Measurements from ENCODE around the gene ZNF423. TPM values are rescaled to one million over a fixed set of nuclear protein-coding genes. Genes with fewer than 3 reads are reported as not detected.

ZNF423 gene
- total and polyA plus RNA-seq, 2 of the 13 experiments (the other 11 are each of a cell fraction or from before 2014, with no cell fraction given): 0.07 to 0.31 TPM

- CTCF ChIA-PET (ENCODE audit: low intra/inter-chr PET ratio, low total read pairs): no interaction called here
- Histone ChIP-seq H3K27me3 (ENCODE audit: control insufficient read depth in 1 of 2, insufficient read depth in 2 of 2, low read length in 2 of 2) (peaks cover 18 to 79% of the 10 kb centered on the region in 2 experiments), H3K9ac (ENCODE audit: insufficient read depth, low read depth, low read length) (no peak overlapping the region), H3K36me3 (replicated peaks in 1 of 2; ENCODE audit: control insufficient read depth in 1 of 2, insufficient read depth in 2 of 2, low read length in 2 of 2) (no peaks in the 10 kb centered on the region), H2AFZ (ENCODE audit: low read length) (no peak overlapping the region), H3K4me3 (replicated peaks in 1 of 3; ENCODE audit: insufficient read depth in 1 of 3, low read depth in 2 of 3, low read length in 3 of 3) (peak overlapping the region in 1 of 3 experiments; percentile 73; a peak in 1 of 6 replicates), H3K4me2 (ENCODE audit: low read depth, low read length) (peak overlapping the region; percentile 73), H3K79me2 (ENCODE audit: insufficient read depth, low read length) (no peaks in the 10 kb centered on the region), H3K9me3 (ENCODE audit: low read length) (no peaks in the 10 kb centered on the region), H3K4me1 (ENCODE audit: insufficient read depth, low read length) (peaks cover 7% of the 10 kb centered on the region), H4K20me1 (ENCODE audit: insufficient read depth, low read length) (peaks cover 5% of the 10 kb centered on the region), H3K27ac (ENCODE audit: extremely low read length, insufficient read depth, low read length) (no peak overlapping the region)
- WGBS (ENCODE audit: low lambda C conversion rate): 70% methylated on average over 33 of the region's 33 CpGs
- FAIRE-seq (no peak), DNase-seq (ENCODE audit: low spot score) (no peak), ATAC-seq (no peak)
- intact Hi-C loops (cut with micrococcal nuclease; ENCODE audit: unreplicated experiment) (no loop called here), in situ Hi-C loops (cut with HindIII; ENCODE audit: extremely low pct_ligation_motif_present, low pct_unique_long_range_greater_than_20kb) (no loop called here)
- BruUV-seq (replicated peaks): no TSS peak
- TF ChIP-seq ZNF768 (CRISPR knock-in tag; IDR thresholded peaks at IDR 0.05) (0 out of 2 replicates have a peak, but pooled peaks have one; percentile 20), NFKB2 (CRISPR knock-in tag; IDR thresholded peaks at IDR 0.05; ENCODE audit: borderline replicate concordance) (0 out of 2 replicates have a peak, but pooled peaks have one; percentile 15), ELF4 (CRISPR knock-in tag; IDR thresholded peaks at IDR 0.05; ENCODE audit: borderline replicate concordance) (no peak), ZBTB33 (CRISPR knock-in tag; IDR thresholded peaks at IDR 0.05) (peak; percentile 38; the same call in 1 of the 2 replicates), PITX1 (CRISPR knock-in tag; IDR thresholded peaks at IDR 0.05) (no peak), CSRNP2 (CRISPR knock-in tag; conservative IDR thresholded peaks at IDR 0.05; ENCODE audit: low read depth) (no peak)
- POLR2A ChIA-PET: no interaction called here
These were observed 1.6 kb downstream of the ZNF423 start for GRCh38 chr16:49854188-49854795.

Data from HepG2 (cell line).